GM12878 (cell line): ENCODE measurements around the gene SCAI. TPM values are rescaled to one million over a fixed set of nuclear protein-coding genes. Genes with fewer than 3 reads are reported as not detected.

Experiments used
- ATAC-seq: fragments of 200-7000 bp; cut with Tn5 transposase; 3 replicates; pipeline ENCODE4 v1.9.1; 2020; ENCODE audit warnings: mild to moderate bottlenecking, moderate library complexity
- BruUV-seq: library from RNA; stranded (reverse); fragments of 400-500 nt; replicated peaks from 2 replicates; lab custom pipeline; 2021; lab: Mats Ljungman, UMichigan
- CTCF ChIA-PET: fragments of 300-600 bp; sonication (Branson Sonifier 250); formaldehyde crosslinking; extraction: SDS; loops from one replicate; lab custom pipeline; 2021; ENCODE audit warnings: inconsistent platforms; lab: Yijun Ruan, JAX
- POLR2A ChIA-PET: fragments of 350-600 bp; formaldehyde crosslinking; extraction: SDS; loops from one replicate; lab custom pipeline; 2021; ENCODE audit warnings: inconsistent platforms; lab: Charles Lee
- RAD21 ChIA-PET: fragments of 300-600 bp; sonication (Branson Sonifier 250); formaldehyde crosslinking; loops from one replicate; lab custom pipeline; 2023; ENCODE audit warnings: antibody characterized with exemption; ENCODE audit not compliant: unreplicated experiment; lab: Charles Lee
- SMC1A ChIA-PET: fragments of 300-600 bp; sonication (Branson Sonifier 250); formaldehyde crosslinking; loops from one replicate; lab custom pipeline; 2023; ENCODE audit not compliant: unreplicated experiment, uncharacterized antibody; lab: Charles Lee
- DNase-seq: peaks from one replicate; pipeline ENCODE4 v3.0.0-alpha.2; 2011; ENCODE audit warnings: low read depth, low spot score
- FAIRE-seq: peaks from 3 replicates; lab custom pipeline; 2011; peaks lifted over from hg19 to GRCh38; lab: Jason Lieb, UNC
- H2AFZ ChIP-seq: 2 replicates; pipeline ENCODE4 v1.6.0; 2011; ENCODE audit warnings: low read depth, low read length, control low read depth; ENCODE audit not compliant: control insufficient read depth
- H3K27ac ChIP-seq: 2 replicates; pipeline ENCODE4 v1.5.1; 2011; ENCODE audit warnings: control low read depth; ENCODE audit not compliant: control insufficient read depth, insufficient read depth
- H3K27me3 ChIP-seq, 2 experiments: replicated peaks in 1 of 2; 2 replicates each; pipeline versions ENCODE4 v1.6.0 to v1.6.1; 2011; ENCODE audit warnings: low read length in 1 of 2; ENCODE audit not compliant: control insufficient read depth in 2 of 2, insufficient read depth in 2 of 2
- H3K36me3 ChIP-seq, 2 experiments: 2 replicates each; pipeline ENCODE4 v1.5.1; 2011; ENCODE audit warnings: low read length in 1 of 2; ENCODE audit not compliant: control insufficient read depth in 2 of 2, insufficient read depth in 2 of 2
- H3K4me1 ChIP-seq: 2 replicates; pipeline ENCODE4 v1.6.1; 2011; ENCODE audit warnings: mild to moderate bottlenecking, low read length, moderate library complexity, mixed read lengths; ENCODE audit not compliant: control insufficient read depth, insufficient read depth
- H3K4me2 ChIP-seq: 2 replicates; pipeline ENCODE4 v1.6.0; 2011; ENCODE audit warnings: control low read depth; ENCODE audit not compliant: control insufficient read depth, insufficient read depth
- H3K4me3 ChIP-seq: fragments of 200-600 bp; sonication (generic); 2 replicates; pipeline ENCODE4 v1.5.1; 2016
- H3K79me2 ChIP-seq: 2 replicates; pipeline ENCODE4 v1.6.0; 2011; ENCODE audit warnings: low read length; ENCODE audit not compliant: control insufficient read depth, insufficient read depth
- H3K9ac ChIP-seq: 2 replicates; pipeline ENCODE4 v1.8.0; 2011; ENCODE audit warnings: low read length, control low read depth, mixed read lengths; ENCODE audit not compliant: control insufficient read depth, insufficient read depth
- H3K9me3 ChIP-seq: replicated peaks from 3 replicates; pipeline ENCODE4 v1.5.1; 2011; ENCODE audit warnings: mild to moderate bottlenecking, low read length; ENCODE audit not compliant: control insufficient read depth, insufficient read depth
- H4K20me1 ChIP-seq: 2 replicates; pipeline ENCODE4 v1.6.0; 2011; ENCODE audit not compliant: control insufficient read depth, insufficient read depth
- ATF3 ChIP-seq: IDR thresholded peaks from 2 replicates; pipeline ENCODE4 v1.6.1; 2011; ENCODE audit warnings: low read depth, mild to moderate bottlenecking, low read length, moderate library complexity, borderline replicate concordance; ENCODE audit errors: extremely low read depth
- CHD2 ChIP-seq: IDR thresholded peaks from 2 replicates; pipeline ENCODE4 v1.6.1; 2011; ENCODE audit warnings: low read depth, low read length, improper control_type of control experiment, borderline replicate concordance
- EED ChIP-seq: sonication (generic); IDR thresholded peaks from 2 replicates; pipeline ENCODE4 v1.6.1; 2016; ENCODE audit warnings: antibody characterized with exemption, low read depth
- GATAD2B ChIP-seq: fragments of 450-650 bp; conservative IDR thresholded peaks from 2 replicates; pipeline ENCODE4 v1.6.1; 2017; ENCODE audit warnings: low read depth, mild to moderate bottlenecking, moderate library complexity
- HDAC6 ChIP-seq: fragments of 200-600 bp; sonication (generic); IDR thresholded peaks from one replicate; pipeline ENCODE4 v1.8.0; 2017; ENCODE audit warnings: antibody characterized with exemption; ENCODE audit not compliant: unreplicated experiment
- IKZF1 ChIP-seq: fragments of 450-650 bp; conservative IDR thresholded peaks from 2 replicates; pipeline ENCODE4 v1.6.1; 2017; ENCODE audit warnings: antibody characterized with exemption, mild to moderate bottlenecking
- MEF2B ChIP-seq: fragments of 450-650 bp; IDR thresholded peaks from 2 replicates; pipeline ENCODE4 v1.6.1; 2018; ENCODE audit warnings: mild to moderate bottlenecking, moderate library complexity; ENCODE audit not compliant: partially characterized antibody, poor library complexity, severe bottlenecking
- MTA2 ChIP-seq: fragments of 450-650 bp; IDR thresholded peaks from 2 replicates; pipeline ENCODE4 v1.6.1; 2016; ENCODE audit warnings: low read depth, mild to moderate bottlenecking, moderate library complexity
- RB1 ChIP-seq: fragments of 450-650 bp; formaldehyde crosslinking; IDR thresholded peaks from 2 replicates; pipeline ENCODE4 v1.6.1; 2017; ENCODE audit warnings: mild to moderate bottlenecking, borderline replicate concordance
- SMAD1 ChIP-seq: fragments of 450-650 bp; IDR thresholded peaks from 2 replicates; pipeline ENCODE4 v1.6.1; 2018; ENCODE audit warnings: mild to moderate bottlenecking, low read depth; ENCODE audit not compliant: partially characterized antibody
- SMC3 ChIP-seq: IDR thresholded peaks from 2 replicates; pipeline ENCODE4 v1.6.1; 2011; ENCODE audit warnings: low read length, improper control_type of control experiment, borderline replicate concordance
- SREBF1 ChIP-seq: IDR thresholded peaks from 2 replicates; pipeline ENCODE4 v1.6.1; 2012; ENCODE audit warnings: mild to moderate bottlenecking, low read length
- ZBED1 ChIP-seq: IDR thresholded peaks from 2 replicates; pipeline ENCODE4 v1.6.1; 2016; ENCODE audit warnings: borderline replicate concordance
- WGBS: methylation state at CpG from one replicate; pipeline ENCODE4 v1.1.6; 2016; ENCODE audit warnings: low lambda C conversion rate; ENCODE audit not compliant: insufficient replicate concordance, insufficient coverage; ENCODE audit errors: missing lambda C conversion rate; 5-methylcytosine and 5-hydroxymethylcytosine counted together
- in situ Hi-C: fragments of 300-500 bp; cut with MboI; formaldehyde crosslinking; loops from 9 replicates; pipeline ENCODE4 v1.14.3; 2018; ENCODE audit warnings: mixed read lengths
- intact Hi-C: fragments of 100-400 bp; cut with micrococcal nuclease; formaldehyde crosslinking; loops from one replicate; pipeline ENCODE4 v1.14.2; 2022; ENCODE audit not compliant: unreplicated experiment
- polyA plus RNA-seq, 11 experiments: library from polyadenylated mRNA; depleted of rRNA in 4 of 11; unstranded in 6 of 11; stranded (reverse) in 5 of 11; fragments of >200 nt; fragmentation: Nextera tagmentation in 4 of 11; fragmentation: Illumina TruSeq in 1 of 11; extraction: Ambion mirVana in 4 of 11; extraction: Trizol in 1 of 11; gene quantifications; 1 replicate in 1 of 11; 2 replicates in 10 of 11; pipeline versions ENCODE4 v1.2.1 to v1.2.3, GENCODE V29; 2011 to 2016; ENCODE audit warnings: inconsistent platforms in 2 of 11, missing spikeins in 2 of 11, low read depth in 1 of 11
- total RNA-seq, 4 experiments: library from RNA; depleted of rRNA in 3 of 4; stranded (reverse); fragments of >200 nt in 3 of 4; fragmentation: Illumina TruSeq in 1 of 4; extraction: Trizol in 1 of 4; gene quantifications; 2 replicates each; pipeline versions ENCODE4 v1.2.1 to v1.2.3, GENCODE V29; 2013 to 2021

The SCAI gene
- total and polyA plus RNA-seq, 10 of the 15 experiments (the other 5 are each of a cell fraction or from before 2014, with no cell fraction given), result 0.52 to 8.8 (median 5.1) TPM

- TF ChIP-seq SREBF1 (no peak), GATAD2B (no peak), MTA2 (no peak)
These were observed 105.2 kb downstream of the SCAI start (continued) for GRCh38 chr9:125038166-125038565.

- 96% methylated on average over 3 of the region's 3 CpGs for WGBS
- Histone ChIP-seq H3K27me3 (no peaks in the 10 kb centered on the region), H3K9me3 (no peaks in the 10 kb centered on the region), H3K4me1 (no peaks in the 10 kb centered on the region), H3K79me2 (no peaks in the 10 kb centered on the region), H3K4me2 (no peak overlapping the region), H4K20me1 (no peaks in the 10 kb centered on the region), H2AFZ (no peak overlapping the region), H3K4me3 (no peak overlapping the region), H3K36me3 (peaks cover 0 to 3% of the 10 kb centered on the region in 2 experiments; a peak in 1 of 4 replicates), H3K9ac (no peak overlapping the region), H3K27ac (no peak overlapping the region)
- in situ Hi-C loops (no loop called here), intact Hi-C loops (no loop called here)
- ATAC-seq (no peak), DNase-seq (no peak), FAIRE-seq (no peak)
- ChIA-PET RAD21 (no interaction called here), SMC1A (interaction anchor here (0.7 kb wide), 1 partner anchor 284 kb away, joined by 3 read pairs; no protein-coding TSS in a partner anchor), POLR2A (interaction anchor here (0.6 kb wide), 1 partner anchor 33 kb away, joined by 4 read pairs; no protein-coding TSS in a partner anchor), CTCF (no interaction called here)
- TF ChIP-seq SREBF1, result no peak
- no peak for TF ChIP-seq SMC3
- TF ChIP-seq ZBED1, result no peak
- TF ChIP-seq CHD2, result no peak
- no peak for TF ChIP-seq RB1
- no peak for TF ChIP-seq SMAD1
- TF ChIP-seq ATF3, result no peak
- TF ChIP-seq MEF2B, result no peak
- TF ChIP-seq EED, result no peak
- TF ChIP-seq GATAD2B, result no peak
- no peak for TF ChIP-seq IKZF1
- TF ChIP-seq HDAC6, result no peak
- no TSS peak for BruUV-seq
These were observed 115.3 kb downstream of the SCAI start for GRCh38 chr9:125028041-125028440.
